ENCODE results near the gene AGTPBP1. TPM values are rescaled to one million over a fixed set of nuclear protein-coding genes. Genes with fewer than 3 reads are reported as not detected.
A peak's percentile ranks its signal among the peaks of the same experiment; 100 is the strongest.

Gene AGTPBP1
- total RNA-seq, 2 donors from 2014 or later: 35.8 to 39.0 TPM

GRCh38 chr9:85631809-85632208 lies 109.9 kb downstream of the AGTPBP1 start:
- ATAC-seq (replicated peaks): no peak
- H3K4me1 Mint-ChIP-seq: no peaks in the 10 kb centered on the region
- no peaks in the 10 kb centered on the region for H3K27me3 Mint-ChIP-seq
- no peak overlapping the region for H3K27ac Mint-ChIP-seq
- no peaks in the 10 kb centered on the region for H3K9me3 Mint-ChIP-seq
- no peak overlapping the region for H3K4me3 Mint-ChIP-seq
- H3K36me3 Mint-ChIP-seq (ENCODE audit: low read depth): peaks cover 33% of the 10 kb centered on the region

- Mint-ChIP-seq H3K27me3 (no peaks in the 10 kb centered on the region), H3K4me3 (no peak overlapping the region), H3K27ac (no peak overlapping the region), H3K9me3 (no peaks in the 10 kb centered on the region), H3K4me1 (no peaks in the 10 kb centered on the region), H3K36me3 (ENCODE audit: low read depth) (peaks cover 30% of the 10 kb centered on the region)
- no peak for ATAC-seq (replicated peaks)
Measured at GRCh38 chr9:85630676-85631075, 111.1 kb downstream of the AGTPBP1 start.

- Mint-ChIP-seq H3K36me3 (ENCODE audit: low read depth) (peaks cover 39% of the 10 kb centered on the region), H3K27me3 (no peaks in the 10 kb centered on the region), H3K9me3 (no peaks in the 10 kb centered on the region), H3K4me1 (no peaks in the 10 kb centered on the region), H3K4me3 (no peak overlapping the region), H3K27ac (no peak overlapping the region)
- no peak for ATAC-seq (replicated peaks)
Measured at GRCh38 chr9:85617141-85617670, 124.5 kb downstream of the AGTPBP1 start.

DNA sequence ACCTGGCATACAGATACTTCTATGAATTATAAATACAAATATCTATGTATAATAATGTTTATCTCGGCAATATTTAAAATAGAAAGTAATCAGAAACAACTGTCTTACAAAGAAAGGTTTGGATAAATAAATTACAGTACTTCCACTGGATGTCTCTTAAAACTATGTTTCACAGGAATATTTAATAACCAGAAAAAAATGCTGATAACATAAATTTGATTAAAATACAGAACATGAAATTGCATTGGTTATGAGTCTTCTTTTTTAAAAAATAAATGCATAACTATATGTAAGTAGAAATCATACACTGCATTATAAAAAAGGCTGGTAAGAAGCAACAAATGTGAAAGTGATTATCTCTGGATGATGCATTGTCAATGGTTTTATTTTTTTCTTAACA lies 126.0 kb downstream of the AGTPBP1 start:
- no peaks in the 10 kb centered on the region for H3K27me3 Mint-ChIP-seq
- H3K4me3 Mint-ChIP-seq: no peak overlapping the region
- ATAC-seq (replicated peaks): no peak
- H3K36me3 Mint-ChIP-seq (ENCODE audit: low read depth): peaks cover 33% of the 10 kb centered on the region
- H3K9me3 Mint-ChIP-seq: no peaks in the 10 kb centered on the region
- H3K4me1 Mint-ChIP-seq: no peaks in the 10 kb centered on the region
- H3K27ac Mint-ChIP-seq: no peak overlapping the region

GRCh38 chr9:85610074-85610860 lies 131.5 kb downstream of the AGTPBP1 start:
- peak overlapping the region; percentile 47 for H3K27ac Mint-ChIP-seq
- ATAC-seq (replicated peaks): peak; percentile 71
- H3K36me3 Mint-ChIP-seq (ENCODE audit: low read depth): peaks cover 15% of the 10 kb centered on the region
- no peaks in the 10 kb centered on the region for H3K9me3 Mint-ChIP-seq
- H3K4me3 Mint-ChIP-seq: peak overlapping the region; percentile 49
- no peaks in the 10 kb centered on the region for H3K27me3 Mint-ChIP-seq
- H3K4me1 Mint-ChIP-seq: peaks cover 4% of the 10 kb centered on the region

DNA sequence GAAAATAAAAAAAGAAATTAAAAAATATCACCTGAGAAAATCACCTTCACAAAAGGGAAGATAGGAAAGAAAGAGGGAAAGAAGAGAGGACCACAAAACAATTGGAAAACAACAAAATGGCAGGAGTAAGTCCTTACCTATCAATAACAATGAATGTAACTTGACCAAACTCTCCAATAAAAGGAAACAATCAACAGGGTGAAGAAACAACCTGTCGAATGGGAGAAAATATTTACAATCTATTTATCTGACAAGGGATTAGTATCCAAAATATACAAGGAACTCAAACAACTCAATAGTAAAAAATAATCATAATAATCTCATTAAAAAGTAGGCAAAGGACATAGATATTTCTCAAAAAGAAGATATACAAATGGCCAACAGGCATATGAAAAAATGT lies 135.8 kb downstream of the AGTPBP1 start:
- Mint-ChIP-seq H3K27me3 (no peaks in the 10 kb centered on the region), H3K4me3 (no peak overlapping the region), H3K9me3 (no peaks in the 10 kb centered on the region), H3K36me3 (ENCODE audit: low read depth) (peaks cover 33% of the 10 kb centered on the region), H3K4me1 (peaks cover 14% of the 10 kb centered on the region), H3K27ac (no peak overlapping the region)
- no peak for ATAC-seq (replicated peaks)

- ATAC-seq (replicated peaks): no peak
- peaks cover 10% of the 10 kb centered on the region for H3K4me1 Mint-ChIP-seq
- H3K27ac Mint-ChIP-seq: no peak overlapping the region
- no peaks in the 10 kb centered on the region for H3K9me3 Mint-ChIP-seq
- H3K27me3 Mint-ChIP-seq: no peaks in the 10 kb centered on the region
- no peak overlapping the region for H3K4me3 Mint-ChIP-seq
- peaks cover 33% of the 10 kb centered on the region for H3K36me3 Mint-ChIP-seq (ENCODE audit: low read depth)
Measured at GRCh38 chr9:85603936-85604335, 137.8 kb downstream of the AGTPBP1 start.

GRCh38 chr9:85602742-85603141 lies 139.0 kb downstream of the AGTPBP1 start:
- H3K27me3 Mint-ChIP-seq: no peaks in the 10 kb centered on the region

GRCh38 chr9:85600675-85601263 lies 141.0 kb downstream of the AGTPBP1 start:
- ATAC-seq (replicated peaks): peak; percentile 39
- Mint-ChIP-seq H3K9me3 (no peaks in the 10 kb centered on the region), H3K4me3 (no peak overlapping the region), H3K27ac (peak overlapping the region; percentile 1), H3K4me1 (peaks cover 10% of the 10 kb centered on the region), H3K27me3 (no peaks in the 10 kb centered on the region), H3K36me3 (ENCODE audit: low read depth) (peaks cover 40% of the 10 kb centered on the region)

More at GRCh38 chr9:85602742-85603141, 139.0 kb downstream of the AGTPBP1 start:
- peaks cover 33% of the 10 kb centered on the region for H3K36me3 Mint-ChIP-seq (ENCODE audit: low read depth)
- peaks cover 10% of the 10 kb centered on the region for H3K4me1 Mint-ChIP-seq
- no peak overlapping the region for H3K4me3 Mint-ChIP-seq
- H3K27ac Mint-ChIP-seq: no peak overlapping the region
- H3K9me3 Mint-ChIP-seq: no peaks in the 10 kb centered on the region
- no peak for ATAC-seq (replicated peaks)

GRCh38 chr9:85599540-85600105 lies 142.1 kb downstream of the AGTPBP1 start:
- Mint-ChIP-seq H3K4me1 (peaks cover 8% of the 10 kb centered on the region), H3K27ac (no peak overlapping the region), H3K36me3 (ENCODE audit: low read depth) (peaks cover 39% of the 10 kb centered on the region), H3K4me3 (no peak overlapping the region), H3K9me3 (no peaks in the 10 kb centered on the region), H3K27me3 (no peaks in the 10 kb centered on the region)
- no peak for ATAC-seq (replicated peaks)

DNA sequence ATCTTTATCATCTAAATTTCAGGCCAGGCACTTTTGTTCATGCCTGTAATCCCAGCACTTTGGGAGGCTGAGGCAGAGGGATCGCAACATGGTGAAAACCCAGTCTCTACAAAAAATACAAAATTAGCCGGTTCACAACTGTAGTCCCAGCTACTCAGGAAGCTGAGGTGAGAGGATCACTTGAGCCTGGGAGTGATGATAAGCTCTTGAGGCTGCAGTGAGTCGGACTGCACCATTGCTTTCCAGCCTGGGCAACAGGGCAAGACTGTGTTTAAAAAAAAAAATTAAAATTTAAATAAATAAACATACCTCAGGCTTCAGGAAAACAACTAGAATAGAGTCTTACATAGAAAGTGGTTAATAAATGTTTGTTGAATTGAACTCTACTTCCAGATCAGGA lies 147.4 kb downstream of the AGTPBP1 start:
- Mint-ChIP-seq H3K27me3 (no peaks in the 10 kb centered on the region), H3K4me1 (no peaks in the 10 kb centered on the region), H3K9me3 (no peaks in the 10 kb centered on the region), H3K27ac (no peak overlapping the region), H3K4me3 (no peak overlapping the region), H3K36me3 (ENCODE audit: low read depth) (peaks cover 60% of the 10 kb centered on the region)
- no peak for ATAC-seq (replicated peaks)

DNA sequence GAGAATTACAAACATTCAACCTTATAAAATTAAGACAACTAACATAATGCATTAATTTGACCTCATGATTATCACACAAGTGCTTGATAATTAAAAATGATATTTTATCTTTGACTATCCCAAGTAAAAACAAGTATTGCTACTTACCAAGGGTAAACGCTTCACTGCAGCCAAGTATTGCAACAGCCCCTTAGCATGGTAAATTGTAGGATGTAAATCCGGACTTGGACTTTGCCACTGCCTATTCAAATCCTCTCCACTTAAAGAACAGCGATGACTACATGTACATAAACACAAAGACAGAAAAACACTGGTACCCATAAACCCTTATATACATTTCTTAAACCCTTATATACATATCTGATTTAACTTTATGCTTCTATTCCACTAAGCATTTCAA lies 155.1 kb downstream of the AGTPBP1 start:
- Mint-ChIP-seq H3K27ac (no peak overlapping the region), H3K4me3 (no peak overlapping the region), H3K9me3 (no peaks in the 10 kb centered on the region), H3K4me1 (no peaks in the 10 kb centered on the region), H3K36me3 (ENCODE audit: low read depth) (peaks cover 67% of the 10 kb centered on the region), H3K27me3 (no peaks in the 10 kb centered on the region)
- ATAC-seq (replicated peaks): no peak

DNA sequence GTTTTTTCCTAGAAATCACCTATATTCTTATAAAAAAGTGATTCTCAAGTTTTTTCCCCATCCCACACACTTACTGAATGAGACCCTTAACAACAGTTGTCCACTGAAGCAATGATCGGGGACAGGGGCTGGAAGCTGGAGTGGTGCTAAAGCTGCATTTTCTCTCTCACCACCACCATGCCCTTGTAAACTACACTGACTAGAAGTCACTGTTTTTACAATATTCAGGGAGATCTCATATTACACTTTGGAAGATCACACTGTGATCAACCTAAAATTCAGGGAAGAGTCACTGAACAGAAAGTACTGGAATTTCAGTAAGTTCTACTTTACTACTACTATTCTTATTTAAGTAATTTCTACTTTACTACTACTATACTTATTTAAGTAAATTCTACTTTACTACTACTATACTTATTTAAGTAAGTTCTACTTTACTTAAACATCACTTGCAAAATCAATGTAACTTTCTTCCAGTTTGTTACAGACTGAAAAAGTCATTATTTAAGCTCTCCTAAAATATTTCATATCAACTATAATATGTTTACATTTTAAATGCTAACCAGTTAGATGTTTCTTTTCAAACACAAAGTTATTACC lies 164.3 kb downstream of the AGTPBP1 start:
- Mint-ChIP-seq H3K4me1 (no peaks in the 10 kb centered on the region), H3K27me3 (no peaks in the 10 kb centered on the region), H3K36me3 (ENCODE audit: low read depth) (peaks cover 18% of the 10 kb centered on the region), H3K9me3 (no peaks in the 10 kb centered on the region), H3K27ac (no peak overlapping the region), H3K4me3 (no peak overlapping the region)
- no peak for ATAC-seq (replicated peaks)

DNA sequence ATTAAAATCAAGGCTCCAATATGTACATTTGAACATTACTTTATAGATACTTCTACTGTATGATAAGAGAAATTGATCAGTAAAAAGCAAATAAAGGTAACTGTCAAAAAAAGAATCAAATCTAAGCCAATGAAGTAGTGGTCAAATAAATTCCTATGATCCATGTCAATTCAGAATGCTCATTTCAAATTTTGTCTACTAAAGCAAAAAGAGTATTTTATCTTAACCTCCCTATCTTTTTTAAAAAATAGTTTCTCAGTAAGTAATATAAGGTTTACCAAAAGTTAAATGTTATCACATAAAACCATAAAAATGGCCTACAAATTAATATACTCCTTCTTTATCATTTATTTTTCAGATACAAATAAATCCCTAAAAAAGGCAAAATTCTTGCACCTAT lies 165.9 kb downstream of the AGTPBP1 start:
- H3K9me3 Mint-ChIP-seq: no peaks in the 10 kb centered on the region

More for the DNA sequence above, 165.9 kb downstream of the AGTPBP1 start:
- H3K4me1 Mint-ChIP-seq: no peaks in the 10 kb centered on the region
- H3K27ac Mint-ChIP-seq: no peak overlapping the region
- H3K27me3 Mint-ChIP-seq: no peaks in the 10 kb centered on the region
- H3K36me3 Mint-ChIP-seq (ENCODE audit: low read depth): peaks cover 19% of the 10 kb centered on the region
- ATAC-seq (replicated peaks): no peak
- H3K4me3 Mint-ChIP-seq: no peak overlapping the region
